Right hindlimb (tissue), 1 donor: ENCODE results near the gene LTC4S.
A peak's percentile ranks its signal among the peaks of the same experiment; 100 is the strongest.
"Not testable (repeated sequence)": the region's sequence is repeated elsewhere in the genome, so short reads cannot be mapped to it uniquely, and the experiment has no call there.

Source experiments
- DNase-seq: peaks from one replicate; pipeline ENCODE4 v3.0.0-alpha.2; 2018

The LTC4S gene

GRCh38 chr5:179769796-179770195, 24.0 kb upstream of the LTC4S start:
- no peak for DNase-seq

DNA sequence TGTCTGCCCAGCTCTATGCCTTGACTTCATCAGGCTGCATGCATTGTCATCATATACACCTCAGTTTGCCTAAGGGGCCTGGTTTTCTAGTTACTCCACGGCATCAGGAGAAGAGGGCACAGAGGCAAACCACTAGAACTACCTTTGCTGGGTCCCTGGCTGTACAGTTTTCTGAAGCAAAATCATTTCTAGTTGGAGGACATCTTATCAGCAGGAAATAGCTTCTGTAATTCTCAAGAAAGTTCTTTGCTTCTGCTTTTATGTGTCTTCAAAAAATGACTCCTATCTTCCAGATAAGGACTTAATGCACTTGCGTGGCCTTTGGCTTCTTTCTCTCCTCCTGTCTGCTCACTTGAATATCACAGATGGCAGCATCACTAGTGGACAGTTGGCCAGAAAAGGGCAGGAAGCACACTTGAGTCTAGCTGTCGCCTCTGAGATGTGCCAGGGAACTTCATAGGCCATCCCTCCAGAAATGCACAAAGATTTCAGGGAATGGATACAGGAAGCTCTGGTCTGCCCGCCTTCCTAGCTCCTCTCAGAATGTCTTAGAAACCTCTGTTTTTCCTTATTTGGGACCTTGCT, 22.4 kb upstream of the LTC4S start:
- no peak for DNase-seq

DNA sequence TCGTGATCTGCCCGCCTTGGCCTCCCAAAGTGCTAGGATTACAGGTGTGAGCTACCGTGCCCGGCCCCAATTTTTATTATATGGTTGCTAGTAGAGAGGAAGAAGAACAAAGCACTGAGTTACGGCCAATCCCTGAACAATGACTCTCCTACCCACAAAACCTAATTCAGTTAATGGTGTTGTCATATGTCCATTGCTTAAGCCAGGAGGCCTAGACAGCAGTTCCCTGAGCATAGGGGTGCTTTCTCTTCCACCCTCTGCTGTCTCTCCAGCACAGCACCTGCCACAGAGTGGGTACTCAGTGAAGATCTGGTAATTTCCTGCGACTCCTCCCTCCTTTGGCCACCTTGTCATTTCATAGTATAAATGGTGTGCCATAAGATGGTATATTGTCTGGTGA, 21.4 kb upstream of the LTC4S start:
- no peak for DNase-seq

- DNase-seq: no peak
These were observed 20.1 kb upstream of the LTC4S start for GRCh38 chr5:179773686-179774040.

DNA sequence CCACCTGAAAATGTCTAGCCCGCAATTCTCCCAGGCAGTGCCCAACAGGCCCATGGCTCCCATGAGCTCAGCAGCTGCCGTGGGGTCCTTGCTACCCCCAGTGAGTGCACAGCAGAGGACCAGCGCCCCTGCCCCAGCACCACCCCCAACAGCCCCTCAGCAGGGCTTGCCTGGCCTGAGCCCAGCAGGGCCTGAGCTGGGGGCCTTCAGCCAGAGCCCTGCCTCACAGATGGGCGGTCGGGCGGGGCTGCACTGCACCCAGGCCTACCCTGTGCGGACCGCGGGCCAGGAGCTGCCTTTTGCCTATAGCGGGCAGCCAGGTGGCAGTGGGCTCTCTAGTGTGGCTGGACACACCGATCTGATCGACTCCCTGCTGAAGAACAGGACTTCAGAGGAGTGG, 19.3 kb upstream of the LTC4S start:
- no peak for DNase-seq

GRCh38 chr5:179776411-179776938, 17.3 kb upstream of the LTC4S start:
- no peak for DNase-seq

GRCh38 chr5:179777456-179777855, 16.3 kb upstream of the LTC4S start:
- no peak for DNase-seq

DNA sequence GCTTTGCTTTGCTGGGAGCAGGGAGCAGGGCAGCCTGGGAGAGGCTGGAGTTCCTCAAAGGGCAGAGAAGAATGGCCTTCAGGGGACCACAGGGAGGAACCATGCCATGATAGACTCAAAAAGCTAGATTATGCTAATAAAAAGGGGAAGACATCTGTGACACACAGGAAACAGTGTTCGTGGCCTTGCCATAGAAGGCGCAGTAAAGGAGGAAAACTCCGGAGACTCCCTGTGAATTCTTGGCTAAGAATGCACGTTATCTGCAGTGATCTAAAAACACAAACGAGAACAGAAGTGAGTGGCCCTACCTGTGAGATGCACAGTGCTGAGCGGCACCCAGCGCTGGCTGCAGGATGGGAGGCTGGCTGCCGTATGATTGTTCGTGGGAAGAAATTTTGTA, 15.9 kb upstream of the LTC4S start:
- no peak for DNase-seq

- DNase-seq: no peak
These were observed 15.2 kb upstream of the LTC4S start for GRCh38 chr5:179778591-179778990.

DNA sequence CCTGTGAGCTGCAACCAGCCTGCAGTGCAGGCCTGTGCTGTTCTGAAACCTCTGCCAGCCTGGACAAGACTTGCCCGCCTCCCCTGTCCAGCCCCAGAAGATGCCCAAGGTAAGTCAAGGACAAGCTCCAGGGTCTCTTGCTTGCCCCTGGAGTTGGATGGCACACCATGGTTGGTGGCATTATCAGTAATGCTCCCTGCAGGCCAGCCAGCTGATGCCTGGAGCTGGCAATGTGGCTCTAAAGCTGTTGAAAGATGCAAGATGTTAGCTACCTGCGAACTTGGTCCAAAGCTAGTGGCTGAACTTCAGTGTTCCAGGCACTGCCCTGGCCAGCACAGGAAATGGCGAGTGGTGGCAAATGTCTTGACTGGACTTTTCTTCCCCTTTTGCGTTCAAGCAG, 14.0 kb upstream of the LTC4S start:
- DNase-seq: no peak

GRCh38 chr5:179780362-179780761, 13.4 kb upstream of the LTC4S start:
- DNase-seq: no peak

DNA sequence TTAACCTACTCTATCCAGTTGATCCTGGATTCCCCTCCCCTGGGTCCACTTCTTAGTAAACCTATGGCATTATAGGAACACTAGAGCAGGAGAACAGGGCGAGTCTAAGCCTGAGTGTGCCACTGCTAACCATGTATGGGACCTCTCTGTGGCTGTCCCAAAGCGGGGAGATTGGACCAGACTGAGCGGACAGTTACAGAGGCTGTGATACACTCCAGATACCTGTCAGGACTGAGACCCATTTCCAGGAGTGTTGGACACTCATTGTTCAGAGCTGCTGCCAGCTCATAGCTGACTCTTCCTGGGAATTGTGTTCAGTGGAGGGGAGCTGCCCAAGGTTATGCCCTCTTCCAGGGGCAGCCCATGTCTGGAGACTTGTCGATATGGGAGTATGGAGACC, 11.9 kb upstream of the LTC4S start:
- DNase-seq: no peak

- DNase-seq: no peak
These were observed 10.7 kb upstream of the LTC4S start for GRCh38 chr5:179783128-179783527.

DNA sequence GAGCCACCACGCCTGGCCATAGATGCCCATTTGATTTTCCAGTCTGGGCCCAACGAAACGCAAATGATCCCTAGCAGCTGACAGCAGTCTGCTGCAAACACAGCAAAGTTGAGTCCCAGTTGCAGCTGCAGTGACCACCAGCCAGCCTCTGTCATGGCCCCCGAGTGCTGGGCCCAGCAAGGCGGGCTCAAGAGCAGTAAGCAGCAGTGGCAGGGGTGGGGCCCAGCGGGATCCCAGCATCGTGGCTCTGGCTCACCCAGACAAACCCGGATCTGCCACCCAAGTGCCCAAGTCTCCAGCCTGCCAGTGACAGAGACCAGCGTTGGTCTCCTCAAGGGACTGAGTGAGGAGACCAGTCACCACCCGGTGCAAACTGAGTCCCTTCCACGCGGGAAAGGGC, 6.9 kb upstream of the LTC4S start:
- no peak for DNase-seq

- no peak for DNase-seq
These were observed 5.5 kb upstream of the LTC4S start for GRCh38 chr5:179788193-179788854.

- DNase-seq: not testable (repeated sequence)
These were observed 4.5 kb upstream of the LTC4S start for GRCh38 chr5:179789278-179789677.

DNA sequence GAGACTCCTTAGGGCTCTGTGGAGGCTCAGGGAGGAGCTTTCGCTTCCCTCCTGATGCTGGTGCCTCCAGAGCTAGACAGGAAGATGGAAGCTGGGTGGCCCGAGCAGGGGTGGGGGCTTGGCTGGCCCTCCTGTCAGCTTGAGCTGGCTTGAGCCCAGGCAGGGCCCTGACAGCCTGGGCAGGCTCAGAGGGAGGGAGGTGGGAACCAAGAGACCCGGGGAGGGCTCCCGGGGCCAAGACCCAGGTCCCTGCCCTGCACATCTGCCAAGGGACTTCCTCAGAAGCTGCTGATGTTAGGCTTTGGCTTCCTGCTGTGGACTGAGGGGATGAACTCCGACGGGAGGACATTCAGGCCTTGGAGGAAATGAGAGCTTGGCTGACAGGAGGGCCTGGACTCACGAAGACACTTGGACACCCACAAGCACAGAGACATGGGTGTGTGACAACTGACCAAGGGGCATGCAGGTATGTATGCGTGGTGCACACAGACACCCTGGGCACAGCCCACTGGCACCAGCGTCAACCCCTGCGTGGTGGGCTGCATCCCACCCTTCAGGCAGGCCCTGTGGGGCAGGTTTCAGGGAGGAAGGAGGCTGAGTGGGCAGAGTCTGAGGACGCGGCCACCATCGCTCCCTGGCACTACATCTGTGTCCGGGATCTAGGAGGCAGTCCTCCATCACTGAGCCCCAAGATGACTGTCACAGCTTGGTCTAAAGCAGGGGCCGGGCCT, 1.7 kb upstream of the LTC4S start:
- DNase-seq: peak; percentile 41

DNA sequence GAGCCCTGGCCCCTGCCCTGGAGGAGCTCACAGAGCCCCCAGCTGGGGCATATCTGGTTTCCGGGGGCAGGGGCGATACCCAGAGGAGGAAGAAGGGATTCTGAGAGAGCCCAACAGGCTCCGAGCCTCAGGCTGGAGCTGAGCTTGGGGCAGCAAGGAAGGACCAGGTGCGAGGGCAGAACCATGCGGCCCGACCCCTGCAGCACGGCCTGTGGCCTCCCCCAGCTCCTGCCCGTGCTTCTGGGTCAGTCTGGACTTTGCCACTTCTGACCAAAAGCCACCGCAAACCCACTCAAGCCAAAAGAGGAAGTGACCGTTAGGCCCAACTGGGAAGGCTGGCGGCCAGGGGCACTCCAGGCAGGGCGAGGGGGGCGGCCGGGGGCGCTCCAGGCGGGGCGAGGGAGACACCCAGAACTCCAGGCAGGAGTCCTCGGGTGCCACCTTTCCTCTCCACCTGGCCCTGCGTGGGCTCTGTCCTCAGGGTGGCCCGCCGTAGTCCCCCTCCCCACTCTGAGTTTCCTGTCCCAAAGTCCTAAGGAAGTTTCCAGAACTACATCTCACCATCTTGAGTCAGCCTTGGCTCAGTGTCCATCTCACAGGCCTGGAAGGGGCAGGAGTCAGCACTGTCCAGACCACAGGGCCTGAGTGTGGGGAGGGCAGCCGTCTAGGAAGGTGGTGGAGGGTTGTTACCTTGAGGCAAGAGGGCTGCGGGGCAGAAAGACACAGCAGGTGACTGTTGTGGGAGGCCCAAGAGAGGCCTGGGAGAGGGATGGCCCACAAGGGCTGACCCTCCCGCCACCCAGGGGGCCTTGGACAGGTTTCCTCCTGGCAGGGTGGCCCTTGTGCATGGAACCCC, 946 bp upstream of the LTC4S start:
- peak; percentile 25 for DNase-seq

GRCh38 chr5:179794171-179794570, 385 bp downstream of the LTC4S start:
- peak; percentile 21 for DNase-seq

DNA sequence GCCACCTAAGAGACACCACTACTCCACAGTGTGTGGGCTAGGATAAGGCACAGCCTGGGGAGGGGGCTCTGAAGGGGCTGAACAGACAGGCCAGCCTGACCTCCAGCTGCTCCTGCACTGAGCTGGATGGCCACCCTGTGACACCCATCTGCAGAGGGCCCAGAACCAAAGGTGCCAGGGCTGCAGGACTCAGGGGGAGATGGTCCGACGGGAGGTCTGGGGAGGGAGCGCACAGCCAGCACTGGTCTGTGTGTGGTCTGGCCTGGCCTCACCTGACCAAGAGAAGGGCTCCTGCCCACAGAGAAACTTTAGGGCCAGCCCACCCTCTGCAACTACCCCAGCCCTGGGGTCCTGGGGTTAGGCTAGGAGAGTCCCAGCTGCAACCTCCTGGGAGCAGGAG, 789 bp downstream of the LTC4S start:
- DNase-seq: peak; percentile 23

GRCh38 chr5:179795049-179795862, 1.5 kb downstream of the LTC4S start:
- peak; percentile 50 for DNase-seq
